ENCODE data around the gene ZNF76. TPM values are rescaled to one million over a fixed set of nuclear protein-coding genes. Genes with fewer than 3 reads are reported as not detected.

The ZNF76 gene
- total and polyA plus RNA-seq, 2 of the 13 experiments (the other 11 are each of a cell fraction or from before 2014, with no cell fraction given) = 13.2 to 26.4 TPM

GRCh38 chr6:35317483-35318195 is 58.1 kb downstream of the ZNF76 start (continued):
- TF ChIP-seq ZNF407 (CRISPR knock-in tag; IDR thresholded peaks at IDR 0.05; ENCODE audit: not compliant biosample characterization) (no peak), ZNF782 (CRISPR knock-in tag; IDR thresholded peaks at IDR 0.05; ENCODE audit: borderline replicate concordance) (peak; percentile 64; the same call in 1 of the 2 replicates), SNRNP70 (IDR thresholded peaks at IDR 0.05; ENCODE audit: low read depth, low read length) (no peak), ARNT (IDR thresholded peaks at IDR 0.05) (no peak), ZNF891 (CRISPR knock-in tag; IDR thresholded peaks at IDR 0.05) (no peak), ADNP (CRISPR knock-in tag; IDR thresholded peaks at IDR 0.05) (no peak), ZHX2 (IDR thresholded peaks at IDR 0.05; ENCODE audit: low read depth) (no peak), ZHX2 (CRISPR knock-in tag; IDR thresholded peaks at IDR 0.05; ENCODE audit: borderline replicate concordance) (no peak), TRIM24 (CRISPR knock-in tag; IDR thresholded peaks at IDR 0.05) (no peak), RNF2 (conservative IDR thresholded peaks at IDR 0.05; ENCODE audit: low read depth) (no peak), RAD51 (IDR thresholded peaks at IDR 0.05; ENCODE audit: borderline replicate concordance) (no peak), BRD4 (CRISPR knock-in tag; IDR thresholded peaks at IDR 0.05) (no peak), NFIB (CRISPR knock-in tag; IDR thresholded peaks at IDR 0.05; ENCODE audit: borderline replicate concordance) (0 out of 2 replicates have a peak, but pooled peaks have one; percentile 25), ZBTB2 (CRISPR knock-in tag; IDR thresholded peaks at IDR 0.05; ENCODE audit: low read depth) (no peak)
